Stimulated activated CD8-positive, alpha-beta memory T cell treated with anti-CD3 and anti-CD28 coated beads, Interleukin-15, amount 100 ng/mL, for 4 hours (primary cell): ENCODE data around the gene BCR.
"Not testable (repeated sequence)": the region's sequence is repeated elsewhere in the genome, so short reads cannot be mapped to it uniquely, and the experiment has no call there.

ENCODE experiments used
- DNase-seq, 2 donors: peaks; one replicate each; pipeline ENCODE4 v3.0.0-alpha.2; 2020; ENCODE audit warnings: low read depth in 2 of 2

BCR gene

DNA sequence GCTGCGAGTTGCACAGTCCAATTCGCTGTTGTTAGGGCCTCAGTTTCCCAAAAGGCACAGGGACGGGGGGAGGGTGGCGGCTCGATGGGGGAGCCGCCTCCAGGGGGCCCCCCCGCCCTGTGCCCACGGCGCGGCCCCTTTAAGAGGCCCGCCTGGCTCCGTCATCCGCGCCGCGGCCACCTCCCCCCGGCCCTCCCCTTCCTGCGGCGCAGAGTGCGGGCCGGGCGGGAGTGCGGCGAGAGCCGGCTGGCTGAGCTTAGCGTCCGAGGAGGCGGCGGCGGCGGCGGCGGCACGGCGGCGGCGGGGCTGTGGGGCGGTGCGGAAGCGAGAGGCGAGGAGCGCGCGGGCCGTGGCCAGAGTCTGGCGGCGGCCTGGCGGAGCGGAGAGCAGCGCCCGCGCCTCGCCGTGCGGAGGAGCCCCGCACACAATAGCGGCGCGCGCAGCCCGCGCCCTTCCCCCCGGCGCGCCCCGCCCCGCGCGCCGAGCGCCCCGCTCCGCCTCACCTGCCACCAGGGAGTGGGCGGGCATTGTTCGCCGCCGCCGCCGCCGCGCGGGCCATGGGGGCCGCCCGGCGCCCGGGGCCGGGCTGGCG lies at the start of gene BCR:
Gene BCR (plus strand): TSS at position 209 of the 592 bp plus-strand sequence. CDS start 452 bp downstream, outside the sequence.
- DNase-seq = peak in 1 of 2 donors; percentile 31

DNA sequence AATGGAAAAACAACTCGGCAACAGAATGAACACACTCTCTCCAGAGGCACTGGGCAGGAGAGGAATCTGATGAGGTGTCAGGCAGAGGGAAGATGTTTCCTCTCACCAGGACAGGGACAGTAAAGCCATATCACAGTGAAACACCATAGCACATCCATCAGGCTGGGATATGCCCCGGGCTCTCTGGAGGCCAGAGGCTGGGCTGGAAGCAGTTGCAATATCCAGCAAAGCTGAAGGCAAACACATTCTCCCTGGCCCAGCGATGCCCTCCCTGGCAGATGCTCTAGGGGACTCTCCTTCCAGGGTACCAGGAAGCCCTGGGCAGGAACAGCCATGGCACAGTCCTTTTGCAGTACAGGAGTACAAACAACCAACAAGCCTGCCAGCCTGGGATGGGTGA lies 49.6 kb upstream of the BCR start:
- DNase-seq = no peak

DNA sequence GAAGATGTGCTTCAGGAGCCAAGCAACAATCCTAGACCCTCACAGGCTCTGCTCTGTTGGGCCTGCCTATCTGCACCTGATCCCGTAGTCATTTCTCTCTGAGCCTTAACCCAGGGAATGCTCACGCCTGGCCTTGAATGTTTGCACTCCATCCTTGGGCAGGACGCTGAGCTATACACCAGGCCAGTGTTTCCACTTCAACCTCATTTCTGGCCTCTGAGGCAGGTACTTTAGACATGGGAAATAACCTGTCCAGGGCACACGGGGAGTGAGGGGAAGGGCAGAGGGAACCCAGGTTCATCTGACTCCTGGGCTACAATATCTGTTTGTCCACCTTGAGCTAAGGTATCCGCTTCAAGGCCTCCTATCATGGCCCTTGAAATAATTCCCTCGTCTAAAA lies 48.4 kb upstream of the BCR start:
- no peak for DNase-seq

DNA sequence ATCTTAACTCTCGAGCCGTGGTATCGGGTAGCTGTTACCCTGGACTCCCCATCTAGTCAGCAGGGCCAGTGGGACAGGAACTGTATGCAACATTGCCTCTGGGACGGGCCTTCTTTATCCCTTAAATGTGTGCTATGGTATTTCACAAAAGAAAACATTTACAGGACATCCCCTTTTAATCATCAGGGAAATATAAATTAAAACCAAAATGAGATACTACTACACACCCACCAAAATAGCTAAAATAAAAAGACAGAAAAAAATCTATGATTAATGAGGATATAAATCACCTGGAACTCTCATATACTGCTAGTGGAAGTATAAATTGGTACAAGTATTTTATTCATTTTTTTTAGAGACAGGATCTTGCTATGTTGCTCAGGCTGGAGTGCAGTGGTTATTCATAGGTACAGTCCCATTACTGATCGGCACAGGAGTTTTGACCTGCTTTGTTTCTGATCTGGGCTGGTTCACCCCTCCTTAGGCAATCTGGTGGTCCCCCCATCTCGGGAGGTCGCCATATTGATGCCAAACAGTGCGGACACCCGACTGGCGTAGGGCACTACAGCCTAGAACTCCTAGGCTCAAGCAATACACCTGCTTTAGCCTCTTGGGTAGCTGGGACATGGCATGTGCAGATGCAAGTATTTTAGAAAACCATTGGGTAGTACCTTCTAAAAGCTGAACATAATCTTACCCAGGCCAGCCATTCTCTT lies 47.8 kb upstream of the BCR start:
- DNase-seq = no peak

DNA sequence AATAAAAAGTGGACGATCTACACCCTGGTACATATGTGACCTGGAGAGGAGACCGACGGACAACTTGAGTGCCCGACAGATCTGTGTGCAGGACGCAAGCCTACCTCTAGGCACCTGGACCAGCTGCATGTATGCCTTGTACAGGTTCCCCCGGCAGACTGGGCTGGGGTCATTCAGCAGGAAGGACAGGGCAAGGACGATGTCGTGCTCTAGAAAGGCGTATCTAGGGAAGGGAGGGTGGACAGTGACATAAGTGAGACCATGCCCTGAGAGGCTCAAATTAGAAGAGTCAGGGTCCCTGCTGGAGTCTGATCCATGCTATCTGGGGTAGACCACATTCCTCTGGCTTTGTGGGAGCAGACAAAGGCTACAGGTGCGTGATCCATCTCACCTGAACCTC lies 46.4 kb upstream of the BCR start:
- no peak for DNase-seq

DNA sequence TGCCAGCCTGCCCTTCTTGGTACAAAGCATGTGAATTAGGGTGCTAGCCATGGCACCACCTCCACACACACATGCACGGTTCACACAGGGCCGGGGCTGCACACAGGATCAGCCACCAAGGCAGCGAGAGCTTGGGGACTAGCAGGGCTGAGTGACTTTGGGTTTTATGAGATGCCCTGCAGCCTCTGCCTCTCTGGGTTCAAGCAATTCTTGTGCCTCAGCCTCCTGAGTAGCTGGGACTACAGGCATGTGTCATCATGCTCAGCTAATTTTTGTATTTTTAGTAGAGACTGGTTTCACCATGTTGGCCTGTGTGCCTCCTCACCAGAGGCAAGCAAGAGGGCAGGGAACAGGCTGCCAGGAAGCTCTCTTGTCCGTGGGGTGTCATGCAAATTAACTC lies 43.3 kb upstream of the BCR start:
- DNase-seq = not testable (repeated sequence)

DNA sequence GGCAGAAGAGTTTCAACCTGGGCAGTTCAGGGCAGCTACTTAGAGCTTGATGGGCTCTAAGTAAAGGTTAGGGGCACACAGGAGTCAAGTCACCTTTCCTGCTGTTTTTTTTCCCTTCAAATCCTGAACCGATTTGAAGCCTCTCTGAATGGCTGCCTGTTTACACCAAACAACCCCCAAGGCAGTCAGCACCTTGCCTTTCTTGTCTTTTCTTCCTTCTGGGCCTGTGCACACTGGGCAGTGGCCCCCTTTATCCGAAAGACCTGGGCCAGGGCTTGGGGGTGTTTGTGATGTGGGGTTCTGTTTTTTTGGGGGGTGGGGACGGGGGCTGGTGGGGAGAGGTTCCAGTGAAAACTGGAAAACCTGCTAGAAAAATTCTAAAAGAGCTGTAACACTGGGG lies 42.8 kb upstream of the BCR start:
- DNase-seq = no peak

DNA sequence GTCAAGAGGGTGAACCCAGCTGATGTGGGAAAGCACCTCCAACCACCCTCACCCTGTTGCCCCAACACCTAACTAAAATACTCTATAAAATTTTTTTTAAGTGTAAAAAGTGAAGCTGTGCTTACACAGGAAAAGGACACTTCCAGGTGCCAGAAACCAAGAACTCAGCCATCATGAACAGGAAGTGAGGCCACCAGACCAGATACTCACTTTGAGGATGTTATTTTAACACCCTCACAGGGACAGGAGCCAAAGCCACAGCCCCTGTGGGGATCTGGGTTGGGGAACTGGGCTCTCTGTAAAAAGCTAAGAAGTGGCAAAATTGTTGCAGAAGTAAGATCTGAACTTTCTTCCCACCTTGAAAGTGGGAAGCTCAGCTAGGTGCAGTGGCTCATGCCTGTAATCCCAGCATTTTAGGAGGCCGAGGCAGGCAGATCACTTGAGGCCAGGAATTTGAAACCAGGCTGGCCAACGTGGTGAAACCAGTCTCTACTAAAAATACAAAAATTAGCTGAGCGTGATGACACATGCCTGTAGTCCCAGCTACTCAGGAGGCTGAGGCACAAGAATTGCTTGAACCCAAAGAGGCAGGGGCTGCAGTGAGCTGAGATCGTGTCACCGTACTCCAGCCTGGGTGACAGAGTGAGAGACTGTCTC lies 42.3 kb upstream of the BCR start:
- peak in 1 of 2 donors; percentile 20 for DNase-seq

DNA sequence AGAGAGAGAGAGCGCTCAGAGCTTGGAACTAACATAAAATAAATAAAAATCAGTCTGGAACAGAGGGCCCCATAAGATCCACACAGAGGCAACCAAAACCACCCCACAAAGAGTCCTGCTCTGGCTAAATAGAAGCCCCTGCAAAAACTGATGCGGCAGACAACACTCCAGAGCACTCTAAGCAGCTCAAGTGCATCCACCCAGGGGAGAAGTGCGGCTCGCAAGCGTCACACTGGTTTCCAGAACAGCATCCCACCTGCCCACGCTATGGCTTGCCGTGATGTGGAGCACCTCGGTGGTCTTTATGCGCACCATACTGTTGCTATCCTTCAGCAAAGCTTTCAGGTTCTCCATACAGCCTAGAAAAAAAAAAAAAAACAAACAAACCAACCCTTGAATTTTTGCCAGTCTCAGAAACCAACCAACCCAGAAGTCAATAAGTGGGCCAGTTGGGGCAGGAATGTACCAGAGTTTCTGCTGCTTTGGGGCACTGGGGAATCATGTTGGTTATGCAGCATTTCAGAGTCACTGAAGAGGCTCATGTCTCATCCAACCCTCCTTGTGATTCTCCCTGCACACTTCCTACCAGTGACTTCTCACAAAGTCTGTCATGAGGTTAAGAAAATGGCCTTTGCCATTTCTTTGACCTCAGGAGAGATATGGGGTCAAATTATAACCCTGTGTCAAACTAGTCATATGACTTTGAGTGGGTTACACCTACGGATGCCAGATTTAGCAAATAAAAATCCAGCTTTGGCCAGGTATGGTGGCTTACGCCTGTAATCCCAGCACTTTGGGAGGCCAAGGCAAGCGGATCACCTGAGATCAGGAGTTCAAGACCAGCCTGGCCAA lies 41.5 kb upstream of the BCR start:
- no peak for DNase-seq

DNA sequence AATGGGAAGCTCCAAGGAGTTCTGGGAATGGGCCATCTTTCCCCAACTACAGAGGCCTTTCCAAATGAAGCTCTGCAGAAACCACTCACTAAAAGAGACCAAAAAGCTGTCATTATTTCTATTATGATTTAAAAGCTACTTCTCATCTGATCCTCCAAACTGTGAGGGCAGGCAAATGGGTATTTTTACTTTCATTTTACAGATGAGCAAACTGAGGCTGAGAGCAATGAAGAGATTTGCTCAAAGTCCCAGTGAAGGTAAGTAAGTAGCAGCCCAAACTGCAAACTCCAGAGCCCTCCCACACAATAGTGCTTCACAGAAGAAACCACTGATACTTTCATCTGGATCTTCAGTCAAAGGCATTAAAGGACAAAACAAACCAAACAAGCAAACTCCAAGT lies 39.9 kb upstream of the BCR start:
- no peak for DNase-seq

DNA sequence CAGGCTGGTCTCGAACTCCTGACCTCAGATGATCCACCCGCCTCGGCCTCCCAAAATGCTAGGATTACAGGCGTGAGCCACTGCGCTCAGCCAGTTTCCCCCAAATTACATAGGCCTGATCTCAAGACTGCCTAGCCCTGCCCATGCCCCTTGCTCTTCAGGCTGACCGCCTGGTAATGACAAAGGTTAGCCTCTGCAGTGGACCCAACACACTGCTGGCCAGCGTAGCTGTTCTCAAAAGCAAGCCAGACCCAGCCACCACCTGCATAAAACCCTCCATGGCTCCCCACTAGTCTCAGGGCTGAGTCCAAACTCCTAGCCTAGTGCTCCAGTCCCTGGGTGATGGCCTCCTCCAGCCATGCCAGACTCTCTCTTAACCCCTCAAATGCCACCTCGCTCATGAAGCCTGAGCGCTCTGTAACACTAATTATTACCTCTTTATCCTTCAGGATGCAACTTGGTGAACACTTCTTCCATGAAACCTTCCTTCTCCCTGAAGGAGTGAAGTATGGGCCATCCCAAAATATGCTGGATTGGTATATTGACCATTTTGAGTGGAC lies 37.7 kb upstream of the BCR start:
- no peak for DNase-seq

DNA sequence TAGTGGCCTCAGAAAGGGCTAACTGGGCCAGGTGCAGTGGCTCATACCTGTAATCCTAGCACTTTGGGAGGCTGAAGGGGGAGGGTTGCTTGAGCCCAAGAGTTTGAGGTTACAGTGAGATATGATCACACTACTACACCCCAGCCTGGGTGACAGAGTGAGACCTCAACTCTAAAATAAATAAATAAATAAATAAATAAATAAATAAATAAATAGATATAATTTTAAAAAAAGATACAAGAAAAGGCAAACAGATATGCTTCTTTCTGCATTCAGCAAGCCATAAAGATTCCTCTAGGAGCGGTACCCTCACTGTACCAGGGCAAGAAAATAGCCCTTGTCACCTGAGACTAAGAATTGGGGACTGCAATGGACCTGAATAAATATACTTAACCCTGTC lies 37.2 kb upstream of the BCR start:
- DNase-seq = no peak

DNA sequence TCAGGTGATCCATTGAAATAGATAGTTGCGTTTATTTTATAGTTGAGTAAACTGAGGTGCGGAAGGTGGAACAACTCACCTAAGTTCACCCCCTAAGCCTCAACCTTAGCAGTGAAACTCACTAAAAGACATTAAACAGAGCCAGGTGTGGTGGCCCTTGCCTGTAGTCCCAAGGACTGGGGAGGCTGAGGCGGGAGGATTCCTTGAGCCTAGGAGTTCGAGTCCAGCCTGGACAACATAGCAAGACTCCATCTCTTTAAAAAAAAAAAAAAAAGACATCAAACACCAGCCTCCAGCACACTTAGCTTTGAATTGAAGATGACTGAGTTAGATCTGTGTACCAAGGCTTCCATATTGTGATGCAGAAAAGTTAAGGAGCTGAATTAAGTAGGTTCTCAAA lies 35.9 kb upstream of the BCR start:
- DNase-seq = no peak

DNA sequence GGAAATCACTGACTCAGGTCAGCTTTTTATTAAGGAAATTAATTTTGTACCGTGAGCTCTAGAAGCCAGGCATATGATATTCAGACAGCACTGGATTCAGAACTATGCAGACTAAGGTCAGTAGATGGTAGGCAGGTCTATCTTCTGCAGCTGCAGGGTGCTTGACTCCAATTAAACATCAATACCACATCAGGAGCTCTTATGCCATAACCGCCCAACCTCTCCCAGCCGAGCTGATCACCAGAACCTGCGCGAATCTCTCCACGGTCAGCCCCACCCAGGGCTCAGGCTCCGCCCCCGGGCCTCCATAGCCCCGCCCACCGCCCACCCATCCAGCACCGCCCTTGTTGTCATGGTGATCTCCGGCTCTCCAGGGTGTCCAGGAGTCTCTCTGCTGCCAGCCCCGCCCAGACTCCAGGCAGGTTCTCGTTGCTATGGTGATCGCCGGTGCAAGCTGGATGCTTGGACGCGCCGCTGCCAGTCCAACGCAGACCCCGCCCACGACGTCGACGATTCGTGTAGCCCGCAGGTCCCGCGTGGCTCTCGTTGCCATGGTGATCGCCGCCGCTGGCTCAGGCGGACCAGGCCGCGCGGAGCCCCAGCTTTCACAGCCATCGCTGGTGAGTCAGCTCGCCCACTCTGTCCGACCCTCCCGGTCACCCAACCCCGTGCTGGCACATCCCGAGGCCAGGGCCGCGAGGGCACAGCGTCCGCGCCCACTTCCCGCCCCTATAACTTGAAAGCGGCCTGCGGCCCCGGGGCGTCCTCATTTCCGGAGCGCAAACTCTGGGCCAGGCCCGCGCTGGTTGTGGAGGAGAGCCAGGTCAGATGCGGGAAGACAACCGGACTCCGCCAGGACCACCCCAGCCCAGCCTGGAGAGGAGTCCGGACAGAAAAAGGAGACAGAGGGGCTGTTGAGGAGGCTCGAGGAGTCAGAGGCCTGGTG lies 35.1 kb upstream of the BCR start, which contains the start of gene RAB36:
Gene RAB36 (plus strand): TSS at position 546 of the 946 bp plus-strand sequence. CDS start 1,140 bp downstream, outside the sequence.
- DNase-seq = peak; percentile 66 to 68

DNA sequence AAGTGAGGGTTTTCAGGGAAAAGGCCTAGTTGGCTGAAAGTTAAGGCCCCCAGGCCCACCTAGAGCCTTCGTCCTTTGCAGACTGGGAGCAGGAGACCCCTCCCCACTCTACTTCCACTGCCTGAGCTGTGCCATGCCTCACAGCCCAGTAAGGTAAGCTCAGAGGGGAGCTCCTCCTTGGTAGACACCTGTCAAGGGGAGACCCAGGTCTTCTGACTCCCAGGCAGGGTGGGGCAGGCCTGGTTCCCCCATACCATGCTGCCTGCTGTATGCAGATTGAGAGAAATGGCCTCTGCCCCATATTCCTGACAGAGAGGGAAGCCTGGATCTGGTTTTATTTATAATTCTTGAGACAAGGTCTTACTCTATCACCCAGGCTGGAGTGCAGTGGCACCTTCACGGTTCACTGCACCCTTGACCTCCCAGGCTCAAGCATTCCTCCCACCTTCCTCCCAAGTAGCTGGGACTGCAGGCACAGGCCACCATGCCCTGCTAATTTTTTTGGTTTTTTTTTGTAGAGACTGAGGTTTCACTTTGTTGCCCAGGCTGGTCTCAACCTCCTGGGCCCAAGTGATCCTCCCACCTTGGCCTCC lies 34.3 kb upstream of the BCR start:
- DNase-seq = no peak

DNA sequence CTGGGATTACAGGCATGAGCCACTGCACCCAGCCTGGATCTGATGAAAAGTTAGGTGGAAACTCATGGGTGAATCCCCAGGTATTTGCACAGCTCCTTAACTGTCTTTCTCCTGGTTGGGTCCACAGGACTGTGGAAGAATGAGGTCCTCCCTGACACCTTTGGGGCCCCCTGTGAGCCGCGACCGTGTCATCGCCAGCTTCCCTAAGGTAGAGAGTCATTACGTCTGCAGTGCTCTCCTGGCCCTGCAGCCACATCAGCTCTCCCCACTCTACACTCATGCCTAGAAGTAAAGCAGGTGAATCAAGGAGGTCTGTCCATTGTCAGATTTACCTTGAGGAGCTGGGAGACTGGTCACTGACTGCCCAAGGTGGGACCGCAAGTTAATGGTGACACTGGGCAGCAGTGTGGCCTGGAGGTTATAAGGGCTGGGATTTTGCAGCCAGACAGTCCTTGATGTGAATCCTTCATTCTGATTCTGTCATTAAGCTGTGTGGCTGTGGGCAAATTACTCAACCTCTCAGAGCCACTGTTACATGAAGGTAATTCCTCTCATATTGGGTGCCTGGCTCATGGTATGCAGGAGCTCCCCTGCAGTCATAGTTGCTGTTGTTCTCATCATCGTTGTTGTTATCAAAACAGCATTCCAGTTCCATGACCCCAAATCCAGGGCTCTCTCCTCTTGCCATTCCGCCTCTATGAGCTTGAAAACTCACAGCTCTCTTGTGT lies 33.7 kb upstream of the BCR start:
- no peak for DNase-seq

DNA sequence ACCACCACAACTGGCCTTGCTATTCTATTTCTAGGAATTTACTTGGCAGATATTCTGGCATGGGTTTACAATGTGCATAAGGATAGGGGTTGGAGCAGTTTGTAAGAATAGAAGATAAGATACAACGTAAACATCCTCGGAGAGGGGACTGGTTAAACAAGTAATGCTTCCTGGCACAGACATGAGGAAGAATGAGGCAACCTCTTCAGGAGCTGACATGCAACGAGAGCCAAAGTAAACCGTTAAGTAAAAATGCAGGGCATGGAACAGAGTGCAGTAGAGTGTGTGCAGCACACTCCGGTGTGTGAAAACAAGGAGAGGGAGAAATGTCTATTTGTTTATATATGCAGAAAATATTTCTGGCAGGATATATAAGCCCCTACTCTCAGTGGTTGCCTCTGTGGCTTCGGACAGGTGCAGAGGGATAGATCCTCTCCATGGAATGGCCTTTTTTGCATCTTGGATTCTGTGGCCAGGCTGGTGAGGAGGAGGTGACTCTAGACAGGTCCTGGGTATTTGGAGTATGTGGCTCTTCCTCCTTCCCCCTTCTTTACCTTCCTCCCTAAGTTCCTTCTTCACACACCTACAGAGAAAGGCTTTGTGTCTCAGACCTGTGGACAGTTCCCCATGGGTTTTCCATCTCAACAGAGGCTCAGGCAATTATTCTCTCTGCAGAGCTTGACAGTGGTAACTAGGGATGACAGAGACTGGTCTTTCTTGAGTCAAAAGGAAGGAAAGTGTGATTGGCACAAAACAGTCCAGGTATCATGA lies 32.5 kb upstream of the BCR start:
- DNase-seq = no peak

DNA sequence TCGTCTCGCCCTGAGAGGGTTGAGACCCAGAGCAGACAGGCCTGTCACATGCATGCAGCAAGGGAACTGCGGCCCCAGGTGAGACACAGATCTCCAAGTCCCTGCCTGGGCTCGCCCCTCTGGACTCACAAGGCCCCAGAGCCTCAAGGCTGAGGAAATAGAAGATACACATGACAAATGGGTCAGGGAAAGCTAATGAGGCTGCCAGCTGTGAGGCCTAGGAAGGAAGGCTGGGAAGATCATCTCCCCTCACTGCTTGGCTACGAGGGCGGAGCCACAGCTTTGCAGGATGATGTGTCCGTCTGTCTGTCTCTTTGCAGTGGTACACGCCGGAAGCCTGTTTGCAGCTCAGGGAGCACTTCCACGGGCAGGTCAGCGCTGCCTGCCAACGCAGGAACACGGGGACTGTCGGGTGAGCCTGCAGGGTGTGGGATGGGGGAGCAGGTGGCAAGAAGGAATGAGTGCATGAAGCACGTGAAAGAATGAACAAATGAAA lies 30.5 kb upstream of the BCR start:
- DNase-seq = no peak

DNA sequence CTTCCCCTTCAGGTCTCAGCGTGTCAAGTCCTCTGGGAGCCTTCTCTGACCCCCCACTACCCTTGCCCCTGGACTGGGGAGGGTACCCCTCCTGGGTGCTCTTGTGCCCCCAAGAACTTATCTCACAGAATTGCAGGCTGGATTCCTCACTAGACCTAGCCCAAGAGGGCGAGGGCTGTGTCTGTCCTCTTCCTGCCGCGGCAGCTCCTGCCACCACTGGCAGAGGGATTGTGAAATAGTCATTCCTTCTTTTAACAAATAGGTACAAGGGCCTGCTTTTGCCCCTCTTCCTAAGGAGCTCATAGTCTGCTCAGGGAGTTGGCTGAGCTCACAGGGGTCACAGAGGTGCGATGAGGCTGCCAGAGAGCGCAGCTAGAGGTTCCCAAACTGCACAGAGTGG lies 29.5 kb upstream of the BCR start:
- DNase-seq = no peak
